HG03045 (cell line): ENCODE results near the gene NPAS3.

Experiments
- ATAC-seq: cut with Tn5 transposase; IDR thresholded peaks from one replicate; pipeline ENCODE4 v1.9.1; 2021; ENCODE audit warnings: mild to moderate bottlenecking, moderate library complexity; ENCODE audit not compliant: unreplicated experiment

NPAS3 gene

DNA sequence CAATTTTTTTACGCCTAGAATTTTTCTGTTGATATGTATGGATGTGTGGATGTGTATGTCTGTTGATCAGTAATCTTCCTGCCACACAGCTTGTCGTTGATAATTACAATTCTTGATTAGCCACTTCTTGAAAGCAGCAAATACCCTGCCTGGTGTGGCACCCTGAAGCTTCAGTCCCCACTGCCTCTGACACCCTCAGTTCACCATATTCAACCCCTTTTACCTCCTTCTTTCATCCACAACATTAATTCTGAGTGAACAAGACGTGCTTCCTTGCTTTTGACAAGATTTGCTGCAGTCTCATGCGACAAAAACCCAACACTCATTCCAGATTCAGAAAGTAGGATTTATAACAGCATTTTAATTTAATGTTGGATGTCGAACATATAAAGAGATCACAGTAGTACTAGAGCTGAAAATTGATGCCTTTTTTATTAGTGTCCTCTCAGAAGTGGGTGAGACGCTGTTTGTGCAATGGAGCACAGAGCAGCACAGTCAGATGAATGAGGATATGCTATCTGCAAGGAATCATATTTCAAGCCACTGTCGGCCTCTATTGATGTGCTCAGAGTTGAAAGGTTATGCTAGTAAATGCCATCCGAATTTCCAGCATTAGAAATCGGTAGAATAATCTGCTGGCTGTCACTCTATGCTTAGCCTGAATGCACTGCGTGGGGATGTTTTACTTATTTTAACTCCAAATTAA lies 628.5 kb downstream of the NPAS3 start:
- ATAC-seq: no peak

DNA sequence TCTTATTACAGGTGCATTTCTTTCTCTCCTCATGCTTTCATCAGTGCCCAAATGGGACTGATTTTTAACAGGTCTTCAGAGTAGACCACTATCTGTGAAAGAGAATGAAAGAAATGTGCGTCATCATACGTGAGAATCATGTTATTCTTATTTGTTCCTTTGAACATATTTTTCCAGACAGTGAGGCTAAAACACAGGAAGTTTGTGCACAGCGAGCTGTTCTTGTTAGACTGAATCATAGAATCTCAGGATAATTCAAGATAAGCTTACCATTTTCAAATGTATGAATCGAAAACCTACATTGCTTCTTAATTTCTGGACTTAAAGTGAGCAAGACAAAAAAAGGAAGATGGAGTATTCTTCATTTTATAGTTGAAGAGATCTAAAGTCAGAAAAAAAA lies 629.1 kb downstream of the NPAS3 start:
- no peak for ATAC-seq

DNA sequence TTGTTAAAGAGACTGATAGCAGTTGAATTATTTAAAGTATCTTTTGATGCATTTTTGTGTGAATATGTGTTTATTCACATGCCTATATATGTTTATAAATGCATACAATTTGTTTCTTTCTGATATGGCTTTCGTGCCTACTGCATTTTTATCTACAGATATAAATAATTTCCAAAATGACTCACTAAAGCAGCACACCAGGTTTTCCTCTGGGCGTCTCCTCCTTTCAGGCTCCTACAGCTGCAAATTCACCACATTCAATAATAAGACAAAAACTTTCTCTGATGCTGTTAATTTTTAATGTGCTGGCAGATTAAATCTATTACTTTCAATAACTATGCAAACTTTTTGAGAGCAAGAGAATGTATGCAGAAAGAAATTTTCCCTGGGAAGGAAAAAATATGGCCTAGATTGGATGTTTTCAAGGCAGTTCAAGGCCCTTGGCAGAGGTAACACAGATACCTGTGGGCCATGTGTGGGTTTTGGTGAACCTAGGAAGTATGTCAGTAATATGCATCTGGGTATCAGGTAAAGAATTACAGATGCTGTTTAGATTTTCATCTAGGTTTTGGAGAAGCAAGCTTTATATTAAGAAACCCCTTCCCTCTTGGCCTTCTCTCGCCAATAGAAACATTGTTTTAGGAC lies 630.4 kb downstream of the NPAS3 start:
- ATAC-seq: no peak

DNA sequence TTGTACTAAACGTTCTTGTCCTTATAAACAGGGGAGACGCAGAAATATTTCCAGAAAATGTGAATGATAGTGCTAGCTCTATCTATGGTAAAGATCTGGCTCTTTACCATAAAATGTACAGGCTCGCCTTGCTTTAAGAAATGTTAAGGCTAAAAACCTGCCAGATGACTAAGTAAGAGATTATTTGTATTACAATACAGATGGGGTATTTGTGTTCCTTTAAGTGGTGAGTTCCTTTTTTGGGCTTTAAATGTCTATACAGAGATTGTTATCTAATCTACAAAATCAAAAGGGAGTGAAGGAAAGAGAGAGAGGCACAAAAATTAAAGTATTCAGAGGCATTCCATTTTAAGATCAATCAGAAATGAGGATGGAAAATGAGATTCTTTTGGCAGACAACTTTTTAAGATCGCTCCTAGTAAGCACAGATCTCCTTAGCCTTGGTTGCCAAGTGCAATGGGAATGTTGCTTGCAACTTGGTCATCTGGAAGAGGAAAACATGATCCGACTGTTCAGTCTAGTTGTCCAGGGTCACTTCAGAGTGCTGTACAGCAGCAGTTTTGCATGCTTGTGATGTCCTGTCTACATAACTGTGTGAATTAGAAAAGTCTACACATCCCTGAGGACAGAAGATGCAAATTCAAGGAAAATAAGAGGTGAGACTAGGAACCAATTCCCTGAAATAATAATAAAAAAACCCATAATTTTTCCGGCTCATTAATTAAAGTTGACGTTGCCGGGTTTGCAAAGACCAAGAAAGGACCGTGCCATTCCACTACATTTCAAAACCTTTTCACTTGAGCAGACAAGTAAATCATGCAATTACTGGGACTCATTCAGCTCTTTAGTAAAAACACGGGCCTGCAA lies 631.4 kb downstream of the NPAS3 start:
- no peak for ATAC-seq

DNA sequence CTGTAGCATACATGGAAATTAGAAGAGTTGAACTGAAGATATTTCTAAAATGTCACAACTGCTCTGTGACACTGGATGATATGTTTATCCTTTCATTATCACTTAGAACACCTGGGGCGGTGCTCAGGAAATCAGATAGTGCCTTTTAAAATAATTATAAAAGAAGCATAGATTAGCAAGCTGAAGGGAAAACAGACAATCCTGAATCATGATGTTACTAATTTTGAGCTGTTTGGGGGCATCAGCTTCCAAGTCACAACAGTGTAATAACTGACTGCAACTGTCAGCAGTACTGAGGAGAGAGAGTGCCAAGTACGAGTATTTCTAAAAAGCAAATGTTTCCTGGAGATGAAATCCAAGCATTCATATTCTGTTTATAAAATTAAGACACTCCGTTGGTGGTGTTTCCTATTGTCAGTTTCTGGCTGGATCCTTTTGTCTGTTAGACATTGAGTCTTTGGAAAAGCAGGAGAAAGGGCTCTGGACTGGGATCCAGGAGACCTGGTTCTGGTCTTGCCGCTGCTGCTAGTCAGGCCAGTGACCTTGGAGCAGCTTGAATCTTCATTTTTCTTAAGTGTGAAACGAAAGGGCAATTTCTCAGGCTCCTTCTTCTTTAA lies 632.1 kb downstream of the NPAS3 start:
- no peak for ATAC-seq

DNA sequence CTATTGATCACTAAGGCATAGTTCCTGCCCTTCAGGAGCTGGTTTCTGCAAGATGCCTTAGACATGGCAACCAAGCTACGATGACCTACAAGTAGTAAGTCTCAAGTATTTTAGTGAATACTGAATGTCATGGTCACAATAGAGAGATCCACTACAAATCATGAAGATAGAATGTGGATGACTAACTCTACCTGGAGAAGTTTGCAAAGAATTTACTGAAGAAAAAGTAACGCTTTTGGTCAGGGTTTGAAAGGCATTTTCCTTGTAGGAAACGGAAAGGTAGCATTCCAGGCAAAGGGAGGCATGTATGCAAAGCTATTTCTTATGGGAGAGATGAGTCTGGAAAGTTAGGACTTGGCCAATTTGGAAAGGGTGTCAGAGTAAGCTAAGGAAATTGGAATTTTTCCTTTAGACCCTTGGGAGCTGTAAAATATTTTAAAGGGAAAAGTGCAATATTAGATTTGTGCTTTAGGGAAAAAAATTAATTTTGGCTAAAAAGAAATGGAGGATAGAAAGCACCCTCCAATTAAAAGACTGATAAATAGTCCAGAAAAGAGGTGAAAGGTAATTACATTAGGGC lies 634.7 kb downstream of the NPAS3 start:
- ATAC-seq: no peak

DNA sequence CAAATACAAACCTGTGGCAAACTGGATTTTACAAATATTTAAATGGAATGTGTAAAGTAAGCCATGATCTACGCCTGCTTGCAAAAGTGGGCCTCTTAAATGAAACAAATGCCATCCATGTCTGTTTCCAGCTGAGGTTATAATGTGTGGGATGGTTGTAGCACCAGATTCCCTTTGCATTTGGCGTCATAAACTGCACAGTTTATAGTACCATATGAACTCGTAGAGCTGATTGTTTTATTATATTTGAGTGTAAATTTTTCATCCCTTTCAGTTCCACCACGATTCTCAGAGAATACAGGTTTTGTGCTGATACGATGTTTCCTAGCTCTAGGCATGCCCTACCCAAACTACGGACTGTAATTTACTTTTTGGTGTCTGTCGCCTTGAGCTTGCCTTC lies 637.3 kb downstream of the NPAS3 start:
- ATAC-seq: no peak

DNA sequence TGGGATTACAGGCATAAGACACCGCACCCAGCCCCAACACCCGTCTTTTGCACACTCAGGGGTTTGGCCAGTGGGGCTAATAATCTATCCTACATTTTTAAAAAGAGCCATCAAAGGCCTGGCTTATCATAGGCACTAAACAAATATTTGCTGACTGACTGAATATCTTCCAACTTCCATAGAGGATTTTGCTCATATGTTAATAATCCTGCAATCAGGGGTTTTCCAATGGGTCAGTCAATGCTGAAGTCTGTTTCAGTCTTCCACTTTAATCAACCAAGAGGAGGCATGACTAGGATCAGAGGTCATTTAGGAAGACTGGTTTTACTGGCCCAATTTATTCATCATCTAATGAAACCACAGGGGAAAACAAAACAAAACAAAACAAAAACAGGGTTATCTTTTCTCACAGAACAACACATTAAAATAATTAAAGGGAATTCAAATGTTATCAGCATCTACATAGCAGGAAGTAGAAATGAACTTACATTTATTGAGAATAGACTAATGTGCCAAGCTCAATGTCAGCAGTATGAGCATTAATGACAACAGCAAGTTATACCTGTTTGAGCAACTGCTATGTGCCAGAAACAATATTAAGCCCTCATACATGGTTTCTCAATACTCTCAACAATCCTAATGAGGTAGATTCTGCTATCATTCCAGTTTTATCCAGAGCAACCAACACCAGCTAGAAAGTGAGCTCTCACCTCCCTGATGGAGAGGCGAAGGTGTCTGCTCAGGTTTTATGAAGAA lies 640.0 kb downstream of the NPAS3 start:
- ATAC-seq: no peak

DNA sequence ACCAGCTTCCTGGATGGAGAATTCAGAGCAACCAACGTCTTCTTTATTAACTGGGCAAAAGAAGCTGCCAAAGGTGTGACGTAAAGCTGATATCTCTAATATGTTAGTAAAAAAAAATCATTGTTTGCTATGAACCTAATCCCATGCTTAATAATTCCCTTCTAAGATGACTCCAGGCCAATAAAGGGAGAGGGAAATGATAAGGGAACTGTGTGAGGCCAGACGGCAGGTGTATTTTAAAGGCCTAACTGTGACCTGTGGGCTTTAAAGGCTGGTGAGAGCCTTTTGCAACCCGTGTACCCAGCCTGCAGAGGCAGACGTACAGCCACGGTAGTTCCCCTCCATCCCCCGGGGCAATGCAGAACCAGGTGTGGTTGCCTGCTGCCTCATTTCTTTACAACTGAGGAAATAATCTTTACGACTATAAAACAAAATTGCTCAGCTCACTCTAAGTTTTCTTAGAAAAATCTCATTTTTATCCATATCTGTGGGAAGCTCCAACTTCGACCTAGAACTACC lies 641.6 kb downstream of the NPAS3 start:
- no peak for ATAC-seq

DNA sequence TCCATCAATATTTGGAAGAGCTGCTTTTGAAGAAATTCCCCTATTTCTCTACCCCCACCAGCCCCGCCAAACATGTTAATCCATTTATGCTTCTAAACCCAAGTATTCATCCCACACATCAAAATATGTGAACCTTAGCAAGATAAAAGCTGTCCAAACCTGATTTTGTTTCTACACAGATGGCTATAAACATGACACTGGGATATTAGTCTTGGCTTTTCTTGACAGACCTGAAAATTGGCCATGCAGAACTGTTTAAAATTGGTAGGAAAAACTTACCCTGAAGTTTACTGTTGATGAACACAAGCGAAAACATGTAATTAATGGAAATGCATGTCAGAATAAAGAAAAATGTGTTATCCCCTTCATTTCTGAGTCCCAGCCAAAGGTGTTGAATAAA lies 642.2 kb downstream of the NPAS3 start:
- no peak for ATAC-seq

DNA sequence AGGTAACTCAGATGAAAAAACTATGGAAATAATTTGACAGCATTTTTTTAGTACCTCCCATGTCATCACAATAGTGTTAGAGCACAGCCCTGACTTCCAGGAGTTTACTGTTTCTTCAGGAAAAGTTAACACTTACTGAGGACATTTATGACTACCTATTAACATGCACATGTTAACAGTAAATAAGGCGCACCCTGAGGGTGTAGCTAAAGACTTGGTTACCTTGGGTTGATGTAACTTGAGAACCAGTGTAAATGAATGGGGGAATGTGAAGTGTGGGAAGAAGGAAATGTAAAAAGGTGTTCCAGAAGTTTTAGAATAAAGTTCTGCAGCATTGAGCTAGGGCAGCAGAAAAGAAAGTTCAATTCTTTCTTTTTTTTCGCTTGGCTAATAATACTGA lies 646.0 kb downstream of the NPAS3 start:
- no peak for ATAC-seq

DNA sequence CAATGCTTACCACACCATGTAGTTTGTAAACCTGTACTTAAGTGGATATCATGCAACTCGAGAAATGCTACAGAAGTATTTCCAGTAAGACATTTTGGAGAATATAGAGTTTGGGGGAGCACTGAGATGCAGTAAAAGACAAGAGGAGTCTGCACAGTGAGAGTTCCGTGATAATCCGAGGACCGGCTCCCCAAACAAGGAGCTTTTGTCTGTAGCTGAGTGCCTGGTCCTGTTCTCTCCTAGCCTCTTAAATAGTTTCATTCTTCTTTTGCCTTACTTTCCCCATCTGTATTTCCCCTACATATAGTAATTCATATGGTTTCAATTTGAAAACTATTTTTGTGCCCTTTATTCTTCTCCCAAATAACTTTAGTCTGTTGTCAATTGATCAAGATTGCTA lies 648.1 kb downstream of the NPAS3 start:
- ATAC-seq: no peak

DNA sequence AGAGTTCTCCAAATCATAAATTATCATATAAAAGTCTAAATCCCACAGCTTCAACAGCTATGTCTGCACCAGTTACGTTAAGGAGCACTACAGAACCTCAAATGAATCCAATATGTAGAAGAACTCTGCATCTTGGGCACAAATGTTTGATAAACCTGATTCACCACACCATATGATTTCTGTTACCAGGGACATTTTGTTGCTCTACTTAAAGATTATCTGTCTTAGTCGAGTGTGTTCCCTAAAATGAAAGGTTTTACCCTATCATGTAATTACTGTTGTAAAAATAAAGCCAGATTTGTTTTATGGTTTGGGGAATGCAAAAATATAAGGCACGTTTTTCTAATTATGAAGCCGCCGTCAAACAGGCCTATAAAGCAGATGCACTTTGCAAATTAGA lies 649.1 kb downstream of the NPAS3 start:
- ATAC-seq: no peak

DNA sequence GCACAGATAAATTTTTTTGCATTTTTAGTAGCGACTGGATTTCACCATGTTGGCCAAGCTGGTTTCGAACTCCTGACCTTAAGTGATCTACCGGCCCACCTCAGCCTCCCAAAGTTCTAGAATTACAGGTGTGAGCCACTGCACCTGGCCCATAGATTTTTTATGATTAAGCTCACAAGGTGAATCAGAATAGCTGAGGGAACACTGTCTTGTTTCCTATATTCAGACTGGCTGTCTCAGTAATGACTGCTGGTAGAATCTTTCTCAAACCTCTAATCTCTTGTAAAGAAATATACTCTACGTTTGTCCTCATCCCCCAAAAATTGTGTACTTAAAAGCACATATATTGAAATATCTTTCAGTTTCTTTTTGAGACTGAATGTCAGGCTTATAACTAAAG lies 650.1 kb downstream of the NPAS3 start:
- ATAC-seq: no peak

DNA sequence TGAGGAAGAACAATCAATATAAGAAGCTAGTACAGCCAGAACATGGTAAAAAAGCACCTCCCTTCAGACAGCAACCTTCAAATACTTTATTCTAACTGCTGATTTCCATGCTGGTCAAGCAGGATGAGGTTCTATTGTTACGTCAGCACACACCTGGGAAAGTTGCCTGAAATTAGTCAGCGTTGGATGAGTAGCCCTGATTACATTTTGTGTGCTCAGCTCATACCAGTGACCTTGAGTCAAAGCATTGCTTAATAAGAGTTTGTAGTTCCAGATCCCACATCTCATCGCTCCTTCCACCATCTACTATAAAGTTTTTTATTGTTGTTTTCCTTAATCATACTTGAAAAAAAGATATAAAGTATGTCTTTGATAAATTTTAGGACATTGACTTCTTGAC lies 650.7 kb downstream of the NPAS3 start:
- no peak for ATAC-seq

DNA sequence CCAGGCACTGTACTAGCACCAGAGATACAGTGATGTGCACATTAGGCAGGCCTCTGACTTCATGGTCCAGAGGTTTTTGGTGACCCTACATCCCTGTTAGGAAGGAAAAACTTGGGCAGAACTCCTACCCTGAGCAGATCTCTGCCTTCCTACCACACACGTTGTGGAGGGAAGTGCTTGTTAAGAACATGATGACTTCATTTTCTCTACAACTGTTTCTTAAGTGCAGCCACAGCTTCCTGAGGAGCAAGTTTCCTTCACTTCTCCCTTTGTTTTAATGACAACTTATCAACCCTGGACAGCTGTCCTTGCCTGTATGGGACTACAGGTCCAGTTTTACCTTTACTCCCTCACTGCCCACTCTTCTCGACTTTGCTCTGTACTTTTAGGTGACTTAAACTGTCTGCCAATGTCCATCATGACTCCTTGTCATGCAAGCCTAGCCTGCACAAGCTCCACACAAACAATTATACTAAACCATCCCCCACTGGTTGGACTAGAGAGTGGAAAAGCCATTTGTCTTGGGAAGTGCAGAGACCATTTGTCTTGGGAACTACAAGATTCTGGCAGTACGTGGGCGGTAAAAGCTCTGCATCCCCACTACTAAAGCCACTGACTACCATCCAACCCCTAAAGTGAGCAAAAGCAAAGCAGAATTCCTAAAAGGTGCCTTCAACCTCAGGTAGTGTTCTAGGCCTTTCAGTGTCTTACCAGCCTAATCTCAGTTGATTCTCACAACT lies 652.4 kb downstream of the NPAS3 start:
- no peak for ATAC-seq

DNA sequence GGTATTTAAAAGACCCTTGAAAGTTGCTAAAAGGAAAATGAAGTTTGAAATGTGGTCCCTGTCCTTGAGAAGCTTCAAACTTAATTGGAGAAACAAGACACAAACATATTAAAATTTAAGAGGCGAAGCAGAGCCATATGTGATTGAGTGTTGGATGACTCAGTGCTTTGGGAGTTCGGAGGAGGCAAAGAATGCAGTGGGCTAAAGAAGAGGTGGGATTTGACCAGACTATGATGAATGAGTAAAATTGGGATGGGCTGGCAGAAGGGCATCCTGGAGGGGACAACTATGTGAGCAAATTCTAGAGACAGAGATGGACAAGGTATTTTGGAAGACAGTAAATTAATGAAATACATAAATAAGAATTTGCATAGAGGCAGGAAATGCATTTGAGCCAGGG lies 653.6 kb downstream of the NPAS3 start:
- no peak for ATAC-seq

DNA sequence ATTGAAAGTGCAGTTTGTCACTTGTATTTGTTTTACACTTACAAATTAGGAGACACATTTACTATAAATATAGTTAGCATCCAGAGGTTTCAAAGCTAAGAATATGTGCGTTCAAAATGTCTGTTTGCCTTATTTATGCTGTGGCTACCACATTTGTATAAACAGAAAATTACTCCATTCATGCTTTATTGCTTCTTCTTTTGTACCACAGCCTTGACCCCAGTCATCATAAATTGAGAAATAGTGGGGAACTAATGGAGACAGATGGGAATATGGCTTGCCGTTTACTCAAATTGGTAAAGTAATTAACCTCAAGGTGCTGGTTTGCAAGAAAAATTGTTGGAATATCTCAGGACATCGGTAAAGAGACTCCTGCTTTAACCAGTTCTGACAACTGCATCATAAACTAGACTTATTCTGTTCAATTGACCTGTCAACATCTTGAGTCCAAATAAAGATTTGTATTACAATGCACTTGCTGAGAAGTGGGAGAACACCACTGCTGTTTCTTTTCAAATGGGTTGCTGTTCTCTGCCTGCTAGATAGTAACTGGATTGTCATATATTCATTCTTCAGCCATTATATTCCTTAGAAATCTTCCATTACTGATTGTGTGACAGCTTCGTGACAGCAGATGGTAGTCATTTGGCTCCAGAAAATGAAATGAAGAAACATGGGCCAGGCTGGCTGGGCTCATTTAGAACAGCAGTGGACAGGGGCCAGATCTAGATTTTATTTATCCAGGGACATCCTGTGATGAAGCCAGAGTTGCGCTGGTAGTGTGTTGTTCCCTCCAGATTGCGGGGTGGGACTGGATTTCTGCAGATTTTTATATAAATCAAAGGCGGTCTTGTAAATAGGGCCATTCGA lies 657.8 kb downstream of the NPAS3 start:
- ATAC-seq: no peak

DNA sequence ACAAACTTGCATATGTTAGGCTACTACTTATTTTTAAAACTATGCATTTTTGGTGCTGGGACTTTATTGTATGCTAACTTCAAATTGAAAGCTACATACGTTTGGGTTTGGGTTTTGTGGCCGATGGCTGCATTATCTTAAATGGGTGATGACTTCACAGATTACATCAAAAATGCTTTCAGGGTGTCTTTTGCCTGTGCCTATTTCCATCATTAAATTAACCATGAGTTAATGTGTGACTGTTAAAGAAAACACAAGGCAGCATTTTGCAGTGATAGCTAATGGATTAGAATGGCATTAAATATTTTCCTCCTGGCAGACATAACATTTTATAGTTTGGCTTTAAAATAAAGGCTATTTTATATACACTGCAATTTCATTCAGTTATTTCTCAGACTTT lies 659.9 kb downstream of the NPAS3 start:
- ATAC-seq: no peak
